CD1c-positive myeloid dendritic cell (primary cell): ENCODE results near the gene CFAP20DC.
"Not testable (repeated sequence)": the region's sequence is repeated elsewhere in the genome, so short reads cannot be mapped to it uniquely, and the experiment has no call there.

Source experiments
- DNase-seq: peaks from one replicate; pipeline ENCODE4 v3.0.0-alpha.2; 2016; ENCODE audit errors: extremely low spot score

CFAP20DC gene

GRCh38 chr3:58746758-58747157 lies 303.1 kb downstream of the CFAP20DC start:
- no peak for DNase-seq

- DNase-seq, result no peak
Observed at GRCh38 chr3:58743296-58743695, 306.5 kb downstream of the CFAP20DC start.

- no peak for DNase-seq
Observed at GRCh38 chr3:58742239-58742638, 307.6 kb downstream of the CFAP20DC start.

GRCh38 chr3:58737644-58738043 lies 312.2 kb downstream of the CFAP20DC start:
- DNase-seq, result no peak

- no peak for DNase-seq
Observed at GRCh38 chr3:58731673-58732072, 318.2 kb downstream of the CFAP20DC start.

GRCh38 chr3:58728723-58729122 lies 321.1 kb downstream of the CFAP20DC start:
- no peak for DNase-seq

- DNase-seq, result no peak
Observed at GRCh38 chr3:58725326-58725853, 324.4 kb downstream of the CFAP20DC start.

GRCh38 chr3:58724336-58724735 lies 325.5 kb downstream of the CFAP20DC start:
- DNase-seq, result no peak

GRCh38 chr3:58723173-58723572 lies 326.7 kb downstream of the CFAP20DC start:
- DNase-seq, result no peak

GRCh38 chr3:58722561-58722960 lies 327.3 kb downstream of the CFAP20DC start:
- no peak for DNase-seq

- no peak for DNase-seq
Observed at GRCh38 chr3:58720526-58720925, 329.3 kb downstream of the CFAP20DC start.

- DNase-seq, result no peak
Observed at GRCh38 chr3:58719684-58720083, 330.1 kb downstream of the CFAP20DC start.

GRCh38 chr3:58713715-58714401 lies 336.0 kb downstream of the CFAP20DC start:
- no peak for DNase-seq

- DNase-seq, result no peak
Observed at GRCh38 chr3:58711871-58712270, 338.0 kb downstream of the CFAP20DC start.

- DNase-seq, result not testable (repeated sequence)
Observed at GRCh38 chr3:58708983-58709382, 340.8 kb downstream of the CFAP20DC start.

- no peak for DNase-seq
Observed at GRCh38 chr3:58708116-58708791, 341.6 kb downstream of the CFAP20DC start.

GRCh38 chr3:58707390-58707930 lies 342.4 kb downstream of the CFAP20DC start:
- no peak for DNase-seq

GRCh38 chr3:58706395-58707167 lies 343.2 kb downstream of the CFAP20DC start:
- DNase-seq, result peak; percentile 14

- DNase-seq, result no peak
Observed at GRCh38 chr3:58704745-58705144, 345.1 kb downstream of the CFAP20DC start.

- DNase-seq, result not testable (repeated sequence)
Observed at GRCh38 chr3:58704304-58704703, 345.5 kb downstream of the CFAP20DC start.

- no peak for DNase-seq
Observed at GRCh38 chr3:58698246-58698645, 351.6 kb downstream of the CFAP20DC start.

- no peak for DNase-seq
Observed at GRCh38 chr3:58697561-58697960, 352.3 kb downstream of the CFAP20DC start.
